CD4-positive, alpha-beta T cell (primary cell): ENCODE results near the gene WWOX. TPM values are rescaled to one million over a fixed set of nuclear protein-coding genes. Genes with fewer than 3 reads are reported as not detected.

Source experiments
- ATAC-seq: fragments of 200-7000 bp; cut with Tn5 transposase; one replicate; pipeline ENCODE4 v1.10.0; 2022; ENCODE audit warnings: mild to moderate bottlenecking; ENCODE audit not compliant: poor library complexity
- CTCF ChIA-PET: fragments of 350-600 bp; sonication (Branson Sonifier 250); formaldehyde crosslinking; loops from one replicate; lab custom pipeline; 2021; ENCODE audit warnings: antibody characterized with exemption, inconsistent platforms; lab: Charles Lee
- POLR2A ChIA-PET: fragments of 350-600 bp; sonication (Branson Sonifier 250); formaldehyde crosslinking; loops from one replicate; lab custom pipeline; 2021; ENCODE audit warnings: antibody characterized with exemption, inconsistent platforms; lab: Charles Lee
- DNase-seq, 14 experiments: peaks; one replicate each; pipeline ENCODE4 v3.0.0-alpha.2; 2013 to 2020; ENCODE audit warnings: mixed read lengths in 2 of 14
- H3K27ac ChIP-seq, 2 donors: one replicate each; pipeline versions ENCODE4 v1.5.1 to v1.7.0; 2013; ENCODE audit warnings: low read length in 2 of 2, low read depth in 1 of 2, mild to moderate bottlenecking in 1 of 2
- H3K27me3 ChIP-seq, 2 experiments: 1 replicate in 1 of 2; 2 replicates in 1 of 2; pipeline versions ENCODE4 v1.6.1 to v1.7.0; 2013; ENCODE audit warnings: low read length in 2 of 2, control low read depth in 1 of 2, mild to moderate bottlenecking in 1 of 2, moderate library complexity in 1 of 2; ENCODE audit not compliant: insufficient read depth in 2 of 2, control insufficient read depth in 1 of 2
- H3K36me3 ChIP-seq: one replicate; pipeline ENCODE4 v1.6.1; 2013; ENCODE audit warnings: low read length, control low read depth; ENCODE audit not compliant: insufficient read depth
- H3K4me1 ChIP-seq: one replicate; pipeline ENCODE4 v1.6.1; 2013; ENCODE audit warnings: low read length, control low read depth; ENCODE audit not compliant: insufficient read depth
- H3K4me3 ChIP-seq: one replicate; pipeline ENCODE4 v1.5.1; 2013; ENCODE audit warnings: mild to moderate bottlenecking, low read length, moderate library complexity
- H3K9me3 ChIP-seq, 2 experiments: 1 replicate in 1 of 2; 2 replicates in 1 of 2; pipeline versions ENCODE4 v1.6.1 to v1.7.0; 2013; ENCODE audit warnings: low read length in 2 of 2, mild to moderate bottlenecking in 2 of 2, control low read depth in 1 of 2, moderate library complexity in 1 of 2; ENCODE audit not compliant: control insufficient read depth in 1 of 2, insufficient read depth in 1 of 2
- H3K27ac Mint-ChIP-seq: one replicate; pipeline ENCODE4 v1.8.0; 2020; ENCODE audit warnings: mixed read lengths
- H3K27me3 Mint-ChIP-seq: one replicate; pipeline ENCODE4 v1.8.0; 2021; ENCODE audit warnings: mixed read lengths
- H3K36me3 Mint-ChIP-seq: one replicate; pipeline ENCODE4 v1.8.0; 2021; ENCODE audit warnings: low read depth, mixed read lengths
- H3K4me1 Mint-ChIP-seq: one replicate; pipeline ENCODE4 v1.8.0; 2021; ENCODE audit warnings: low read depth, mixed read lengths
- H3K4me3 Mint-ChIP-seq: one replicate; pipeline ENCODE4 v1.8.0; 2020; ENCODE audit warnings: mild to moderate bottlenecking, mixed read lengths
- H3K9me3 Mint-ChIP-seq: one replicate; pipeline ENCODE4 v1.8.0; 2020; ENCODE audit warnings: mixed read lengths
- CTCF ChIP-seq: fragments of 200-600 bp; IDR thresholded peaks from one replicate; pipeline ENCODE4 v1.8.0; 2022; ENCODE audit warnings: antibody characterized with exemption, mild to moderate bottlenecking
- intact Hi-C, 2 experiments: fragments of 100-400 bp; cut with DNase I in 1 of 2; cut with micrococcal nuclease in 1 of 2; formaldehyde crosslinking; loops; one replicate each; pipeline versions ENCODE4 v1.15.1 to v1.9.0; 2023 to 2025; cut with DNase I, micrococcal nuclease
- total RNA-seq, 174 experiments: library from RNA in 2 of 174; stranded (reverse) in 2 of 174; gene quantifications; one replicate each; pipeline ENCODE4 v1.2.3 and lab custom pipeline; 2021 to 2026

WWOX gene
- total RNA-seq, 2 experiments from 2014 or later, result 19.3 to 21.7 TPM

GRCh38 chr16:79194291-79194690 lies 1094.8 kb downstream of the WWOX start:
- ChIA-PET CTCF (no interaction called here), POLR2A (interaction anchor here (0.6 kb wide), 1 partner anchor 20 kb away, joined by 3 read pairs; no protein-coding TSS in a partner anchor)
- Histone ChIP-seq H3K4me3 (no peak overlapping the region), H3K9me3 (no peaks in the 10 kb centered on the region), H3K27me3 (no peaks in the 10 kb centered on the region), H3K36me3 (no peaks in the 10 kb centered on the region), H3K27ac (no peak overlapping the region), H3K4me1 (no peaks in the 10 kb centered on the region)
- intact Hi-C loops, result no loop called here
- Mint-ChIP-seq H3K4me1 (no peaks in the 10 kb centered on the region), H3K36me3 (no peaks in the 10 kb centered on the region), H3K27ac (no peak overlapping the region), H3K27me3 (no peaks in the 10 kb centered on the region), H3K4me3 (no peak overlapping the region), H3K9me3 (no peaks in the 10 kb centered on the region)
- ATAC-seq (no peak), DNase-seq (no peak)
- TF ChIP-seq CTCF, result no peak

- Histone ChIP-seq H3K36me3 (no peaks in the 10 kb centered on the region), H3K27ac (no peak overlapping the region), H3K27me3 (no peaks in the 10 kb centered on the region), H3K4me1 (no peaks in the 10 kb centered on the region), H3K9me3 (no peaks in the 10 kb centered on the region), H3K4me3 (no peak overlapping the region)
- CTCF ChIA-PET, result no interaction called here
- Mint-ChIP-seq H3K4me3 (no peak overlapping the region), H3K9me3 (no peaks in the 10 kb centered on the region), H3K4me1 (no peaks in the 10 kb centered on the region), H3K36me3 (no peaks in the 10 kb centered on the region), H3K27ac (no peak overlapping the region), H3K27me3 (no peaks in the 10 kb centered on the region)
- no peak for ATAC-seq
- intact Hi-C loops, result no loop called here
- no peak for TF ChIP-seq CTCF
- POLR2A ChIA-PET, result no interaction called here
- DNase-seq, result no peak
Observed at GRCh38 chr16:79195938-79196337, 1096.5 kb downstream of the WWOX start.

GRCh38 chr16:79201436-79201835 lies 1102.0 kb downstream of the WWOX start:
- Histone ChIP-seq H3K4me3 (no peak overlapping the region), H3K27ac (no peak overlapping the region), H3K9me3 (no peaks in the 10 kb centered on the region), H3K4me1 (no peaks in the 10 kb centered on the region), H3K36me3 (no peaks in the 10 kb centered on the region), H3K27me3 (no peaks in the 10 kb centered on the region)
- ATAC-seq (no peak), DNase-seq (no peak)
- Mint-ChIP-seq H3K4me3 (no peak overlapping the region), H3K9me3 (no peaks in the 10 kb centered on the region), H3K36me3 (no peaks in the 10 kb centered on the region), H3K4me1 (no peaks in the 10 kb centered on the region), H3K27ac (no peak overlapping the region), H3K27me3 (no peaks in the 10 kb centered on the region)
- POLR2A ChIA-PET, result no interaction called here
- intact Hi-C loops, result no loop called here
- no peak for TF ChIP-seq CTCF
- CTCF ChIA-PET, result no interaction called here
